ENCODE data around the gene SULT1A1. TPM values are rescaled to one million over a fixed set of nuclear protein-coding genes. Genes with fewer than 3 reads are reported as not detected.
"Not testable (repeated sequence)": the region's sequence is repeated elsewhere in the genome, so short reads cannot be mapped to it uniquely, and the experiment has no call there.

The SULT1A1 gene
- total and polyA plus RNA-seq, 2 experiments from 2014 or later: 24.1 to 30.4 TPM

DNA sequence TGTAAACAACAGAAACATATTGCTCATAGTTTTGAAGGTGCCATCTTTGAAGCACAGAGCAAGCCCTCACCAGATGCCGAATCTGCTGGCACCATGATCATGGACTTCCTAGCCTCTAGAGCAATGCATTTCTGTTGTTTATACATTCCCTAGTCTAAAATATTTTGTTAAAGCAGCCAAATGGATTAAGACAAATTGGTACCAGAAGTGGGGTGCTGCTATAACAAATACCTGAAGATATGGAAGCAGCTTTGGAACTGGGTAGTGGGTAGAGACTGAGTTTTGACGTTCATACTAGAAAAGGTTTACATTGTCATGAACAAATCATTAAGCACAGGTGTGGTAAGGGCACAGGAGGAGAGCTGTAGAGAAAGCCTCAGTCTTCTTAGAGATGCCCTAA is 42.6 kb downstream of the SULT1A1 start:
- H3K36me3 ChIP-seq: no peaks in the 10 kb centered on the region
- H3K27me3 ChIP-seq: no peaks in the 10 kb centered on the region
- peaks cover 4% of the 10 kb centered on the region for H3K9me3 ChIP-seq (ENCODE audit: low read depth)
- TF ChIP-seq, protein P1, sequence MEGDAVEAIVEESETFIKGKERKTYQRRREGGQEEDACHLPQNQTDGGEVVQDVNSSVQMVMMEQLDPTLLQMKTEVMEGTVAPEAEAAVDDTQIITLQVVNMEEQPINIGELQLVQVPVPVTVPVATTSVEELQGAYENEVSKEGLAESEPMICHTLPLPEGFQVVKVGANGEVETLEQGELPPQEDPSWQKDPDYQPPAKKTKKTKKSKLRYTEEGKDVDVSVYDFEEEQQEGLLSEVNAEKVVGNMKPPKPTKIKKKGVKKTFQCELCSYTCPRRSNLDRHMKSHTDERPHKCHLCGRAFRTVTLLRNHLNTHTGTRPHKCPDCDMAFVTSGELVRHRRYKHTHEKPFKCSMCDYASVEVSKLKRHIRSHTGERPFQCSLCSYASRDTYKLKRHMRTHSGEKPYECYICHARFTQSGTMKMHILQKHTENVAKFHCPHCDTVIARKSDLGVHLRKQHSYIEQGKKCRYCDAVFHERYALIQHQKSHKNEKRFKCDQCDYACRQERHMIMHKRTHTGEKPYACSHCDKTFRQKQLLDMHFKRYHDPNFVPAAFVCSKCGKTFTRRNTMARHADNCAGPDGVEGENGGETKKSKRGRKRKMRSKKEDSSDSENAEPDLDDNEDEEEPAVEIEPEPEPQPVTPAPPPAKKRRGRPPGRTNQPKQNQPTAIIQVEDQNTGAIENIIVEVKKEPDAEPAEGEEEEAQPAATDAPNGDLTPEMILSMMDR (IDR thresholded peaks at IDR 0.05; ENCODE audit: low read depth, low read length): no peak
- no peak overlapping the region for H3K4me3 ChIP-seq
- no peak for DNase-seq (ENCODE audit: low read depth in 1 of 2, low spot score in 1 of 2)
- H3K27ac ChIP-seq: no peak overlapping the region
- H3K4me1 ChIP-seq (ENCODE audit: low read depth): peaks cover 14% of the 10 kb centered on the region

DNA sequence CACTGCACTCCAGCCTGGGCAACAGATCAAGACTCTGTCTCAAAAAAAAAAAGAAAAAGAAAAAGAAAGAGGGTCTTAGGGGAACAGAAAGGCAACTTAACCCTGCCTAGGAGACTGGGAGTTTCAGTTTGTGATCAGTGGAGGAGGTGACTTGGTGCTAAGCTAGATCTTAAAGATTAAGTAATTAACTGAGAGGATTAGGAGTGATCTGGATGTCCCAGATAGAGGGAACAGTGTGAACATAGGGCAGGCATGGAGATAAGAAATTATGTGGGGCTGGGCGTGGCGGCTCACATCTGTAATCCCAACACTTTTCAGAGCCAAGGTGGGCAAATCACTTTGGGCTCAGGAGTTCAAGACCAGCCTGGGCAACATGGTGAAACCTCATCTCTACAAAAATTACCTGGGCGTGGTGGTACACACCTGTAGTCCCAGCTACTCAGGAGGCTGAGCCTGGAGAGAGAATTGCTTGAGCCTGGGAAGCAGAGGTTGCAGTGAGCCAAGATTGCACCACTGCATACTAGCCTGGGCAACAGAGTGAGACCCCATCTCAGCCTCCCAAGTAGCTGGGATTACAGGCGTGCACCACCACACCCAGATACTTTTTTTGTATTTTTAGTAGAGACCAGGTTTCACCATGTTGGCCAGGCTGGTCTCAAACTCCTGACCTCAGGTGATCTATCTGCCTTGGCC is 43.5 kb downstream of the SULT1A1 start:
- H3K4me1 ChIP-seq (ENCODE audit: low read depth): peaks cover 14% of the 10 kb centered on the region
- not testable (repeated sequence) for H3K27ac ChIP-seq; DNase-seq (ENCODE audit: low read depth in 1 of 2, low spot score in 1 of 2); H3K4me3 ChIP-seq; H3K9me3 ChIP-seq (ENCODE audit: low read depth); H3K36me3 ChIP-seq; H3K27me3 ChIP-seq

DNA sequence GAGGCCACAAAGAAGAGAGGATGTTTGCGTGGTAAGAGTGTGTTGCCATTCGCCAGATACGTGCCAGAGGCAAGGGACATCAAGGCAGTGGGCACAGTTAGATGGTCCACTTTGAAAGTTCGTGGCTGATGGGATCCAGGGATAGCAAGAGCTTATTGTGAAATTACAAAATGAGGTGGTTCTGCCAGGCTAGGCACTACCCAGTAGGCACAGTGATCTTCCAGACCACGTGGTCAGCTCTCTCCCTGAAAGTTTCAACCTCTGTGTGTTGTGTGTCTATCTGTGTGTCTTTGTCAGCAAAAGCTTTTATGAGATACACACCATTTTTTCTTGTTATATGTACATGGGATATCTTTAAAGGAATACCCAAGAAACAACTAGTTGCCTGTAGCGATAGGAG is 46.6 kb downstream of the SULT1A1 start:
- DNase-seq (ENCODE audit: low read depth in 1 of 2, low spot score in 1 of 2): no peak
- no peaks in the 10 kb centered on the region for H3K27me3 ChIP-seq
- H3K36me3 ChIP-seq: no peaks in the 10 kb centered on the region
- peaks cover 4% of the 10 kb centered on the region for H3K9me3 ChIP-seq (ENCODE audit: low read depth)
- peaks cover 12% of the 10 kb centered on the region for H3K4me1 ChIP-seq (ENCODE audit: low read depth)
- TF ChIP-seq, protein P1 (IDR thresholded peaks at IDR 0.05; ENCODE audit: low read depth, low read length): no peak
- H3K27ac ChIP-seq: no peak overlapping the region
- no peak overlapping the region for H3K4me3 ChIP-seq

DNA sequence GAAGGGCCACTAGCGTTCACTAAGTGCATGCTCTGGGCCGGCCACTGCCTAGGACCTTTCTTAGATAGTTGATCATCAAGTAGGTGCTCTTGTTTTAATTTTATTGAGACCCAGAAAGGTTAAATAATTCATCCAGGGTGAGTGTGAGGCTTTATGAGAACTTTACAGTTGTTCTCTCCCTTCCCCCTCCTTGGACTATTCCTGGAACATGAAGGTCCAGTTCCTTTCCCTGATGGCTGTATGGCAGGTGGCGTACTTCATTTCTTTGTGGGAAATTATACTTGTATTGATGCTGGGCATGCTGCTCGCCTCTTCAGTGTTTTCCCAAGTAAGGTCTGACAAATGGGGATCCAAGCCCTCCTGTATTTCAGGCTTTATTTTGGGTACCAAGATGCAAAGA is 47.6 kb downstream of the SULT1A1 start:
- Histone ChIP-seq H3K27ac (peak overlapping the region; percentile 77), H3K9me3 (ENCODE audit: low read depth) (peaks cover 2% of the 10 kb centered on the region), H3K4me3 (no peak overlapping the region), H3K4me1 (ENCODE audit: low read depth) (peaks cover 12% of the 10 kb centered on the region), H3K27me3 (no peaks in the 10 kb centered on the region), H3K36me3 (no peaks in the 10 kb centered on the region)
- TF ChIP-seq, protein P1 (IDR thresholded peaks at IDR 0.05; ENCODE audit: low read depth, low read length): no peak
- no peak for DNase-seq (ENCODE audit: low read depth in 1 of 2, low spot score in 1 of 2)

DNA sequence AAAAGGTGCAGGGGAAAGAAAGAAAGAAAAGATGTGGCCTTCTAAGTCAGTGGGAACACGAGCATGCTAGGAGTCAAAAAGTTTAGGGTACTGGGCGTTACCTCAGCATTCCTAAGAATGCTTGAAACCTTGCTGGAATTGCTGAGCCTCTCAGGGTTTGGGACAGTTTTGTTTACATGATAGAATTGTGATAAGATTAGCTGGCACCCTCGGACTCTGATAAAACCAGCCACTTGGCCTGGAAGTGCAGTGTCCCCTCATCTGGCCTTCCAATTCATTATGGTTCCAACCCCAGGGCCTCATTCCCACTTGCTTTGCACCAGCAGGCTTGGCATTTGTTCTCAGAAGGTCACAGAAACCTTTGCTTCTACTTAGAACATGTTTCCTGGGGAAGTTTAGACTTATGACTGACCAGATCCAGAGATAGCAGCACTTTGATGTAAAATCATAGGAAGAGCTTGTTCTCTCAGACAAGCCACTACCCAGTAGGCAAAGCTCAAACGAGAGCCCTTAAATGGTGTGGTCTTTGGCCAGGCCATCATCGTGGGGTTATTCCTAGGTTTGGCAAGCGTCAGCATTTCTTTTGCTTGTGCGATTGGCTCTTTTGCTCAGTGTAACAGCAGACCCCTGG is 48.2 kb downstream of the SULT1A1 start:
- DNase-seq (ENCODE audit: low read depth in 1 of 2, low spot score in 1 of 2): no peak
- Histone ChIP-seq H3K27me3 (no peaks in the 10 kb centered on the region), H3K27ac (peak overlapping the region; percentile 77), H3K4me3 (no peak overlapping the region), H3K9me3 (ENCODE audit: low read depth) (no peaks in the 10 kb centered on the region), H3K36me3 (no peaks in the 10 kb centered on the region), H3K4me1 (ENCODE audit: low read depth) (peaks cover 12% of the 10 kb centered on the region)
- TF ChIP-seq, protein P1 (IDR thresholded peaks at IDR 0.05; ENCODE audit: low read depth, low read length): no peak

DNA sequence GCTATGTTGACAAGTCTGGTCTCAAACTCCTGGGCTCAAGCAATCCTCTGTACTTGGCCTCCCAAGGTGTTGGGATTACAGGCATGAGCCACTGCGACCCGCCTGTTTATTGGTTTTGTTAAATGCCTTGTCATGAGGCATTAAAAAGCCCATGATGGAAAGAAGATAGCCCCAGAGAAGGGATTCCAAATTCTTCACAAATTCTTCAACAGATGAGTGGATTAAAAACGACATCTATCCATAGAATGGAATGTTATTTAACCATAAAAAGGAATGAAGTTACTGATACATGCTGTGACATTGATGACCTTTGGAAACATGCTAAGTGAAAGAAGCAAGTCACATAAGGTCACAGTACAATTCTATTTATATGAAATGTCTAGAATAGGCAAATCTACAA is 51.4 kb downstream of the SULT1A1 start:
- Histone ChIP-seq H3K4me1 (ENCODE audit: low read depth) (peaks cover 16% of the 10 kb centered on the region), H3K9me3 (ENCODE audit: low read depth) (no peaks in the 10 kb centered on the region), H3K27me3 (no peaks in the 10 kb centered on the region), H3K36me3 (no peaks in the 10 kb centered on the region), H3K27ac (no peak overlapping the region), H3K4me3 (no peak overlapping the region)
- TF ChIP-seq, protein P1 (IDR thresholded peaks at IDR 0.05; ENCODE audit: low read depth, low read length): no peak
- DNase-seq (ENCODE audit: low read depth in 1 of 2, low spot score in 1 of 2): no peak

All from cardiac muscle cell (in vitro differentiated cells and primary cell).